Activated CD4-positive, alpha-beta T cell treated with anti-CD3 and anti-CD28 coated beads for 24 hours (primary cell): Measurements from ENCODE around the gene PDGFB.

ENCODE experiments used
- DNase-seq, 2 donors: peaks; one replicate each; pipeline ENCODE4 v3.0.0-alpha.2; 2020; ENCODE audit warnings: low read depth in 2 of 2

Gene PDGFB

DNA sequence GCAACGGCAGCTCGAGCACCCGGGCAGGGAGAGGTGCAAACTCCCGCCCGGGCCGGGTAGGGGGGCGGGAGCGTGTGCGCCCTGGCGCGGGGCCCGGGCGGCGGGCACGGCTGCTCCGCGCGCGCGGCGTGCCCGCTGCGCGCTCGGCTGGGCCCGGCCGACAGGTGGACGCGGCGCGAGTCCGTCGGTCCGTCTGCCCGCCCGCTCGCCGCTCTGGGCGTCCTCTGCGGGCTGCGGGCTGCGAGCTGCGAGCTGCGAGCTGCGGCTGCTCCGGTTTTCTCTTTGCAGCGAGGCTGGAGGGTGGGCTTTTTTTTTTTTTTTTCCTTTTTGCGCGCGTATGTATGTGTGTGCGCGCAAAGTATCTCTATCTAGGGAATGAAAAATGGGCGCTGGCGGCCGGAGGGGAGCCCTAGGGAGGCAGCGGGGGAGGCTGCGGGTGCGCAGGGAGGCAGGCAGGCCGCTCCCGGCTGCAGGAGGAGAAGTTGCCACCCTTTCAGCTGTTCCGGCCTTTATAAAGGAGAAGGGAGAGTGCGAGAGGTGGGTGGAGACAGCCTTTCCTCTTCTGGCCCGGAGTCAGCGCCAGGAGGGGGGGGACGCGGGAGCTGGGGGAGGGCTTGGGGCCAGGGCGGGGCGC, at the start of gene PDGFB:
TSS of gene PDGFB (minus strand) at position 487 of the 634 bp plus-strand sequence. CDS start 1,019 bp downstream, outside the sequence.
- no peak for DNase-seq

DNA sequence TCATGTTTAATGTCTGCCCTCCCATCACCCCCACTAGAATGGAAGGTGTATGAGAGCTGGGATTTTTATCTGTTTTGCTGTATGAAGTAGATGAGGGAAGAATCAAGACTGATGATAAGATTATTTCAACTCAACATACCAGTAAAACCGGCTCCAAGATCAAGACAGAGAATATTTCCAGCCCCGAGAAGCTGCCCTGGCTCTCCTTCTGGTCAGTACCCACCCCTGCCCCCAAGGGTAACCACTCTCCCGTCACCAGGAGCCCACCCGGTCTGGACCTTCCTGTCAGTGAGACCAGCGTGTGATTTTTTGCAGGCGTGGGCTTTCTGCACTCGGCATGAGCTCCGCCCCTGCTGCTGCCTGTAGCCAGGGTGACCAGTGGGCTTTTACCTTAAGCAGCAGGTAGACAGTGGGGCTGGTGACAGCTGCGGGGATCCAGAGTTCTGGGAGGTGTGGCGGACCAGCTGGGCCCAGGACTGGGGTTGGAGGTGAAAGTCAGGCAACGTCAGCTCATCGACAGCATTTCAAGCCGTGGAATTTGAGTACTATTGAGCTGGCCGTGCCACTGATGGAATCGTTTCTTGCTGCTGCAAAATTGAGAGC, 49.1 kb upstream of the PDGFB start:
- no peak for DNase-seq

- no peak for DNase-seq
Observed at GRCh38 chr22:39292561-39293074, 47.8 kb upstream of the PDGFB start.

GRCh38 chr22:39292031-39292462, 47.3 kb upstream of the PDGFB start:
- DNase-seq: no peak

DNA sequence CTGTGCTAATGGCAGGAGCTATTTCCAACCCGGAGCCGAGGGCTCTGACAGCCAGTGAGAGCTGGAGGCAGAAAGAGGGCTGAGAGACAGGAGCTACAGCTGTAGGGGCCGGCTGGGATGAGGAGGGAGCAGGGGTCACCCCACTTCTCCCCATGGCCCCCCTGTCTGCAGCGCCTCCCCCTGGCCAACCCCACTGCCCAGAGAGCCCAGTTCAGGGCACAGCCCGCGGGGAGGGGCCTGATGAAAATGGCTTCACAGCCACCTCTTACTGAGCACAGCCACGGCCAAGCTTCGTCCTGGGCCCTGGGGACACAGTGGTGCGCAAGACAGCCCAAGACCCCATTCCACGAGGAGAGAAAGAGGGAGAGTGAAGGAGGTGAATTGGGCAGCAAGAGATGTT, 46.7 kb upstream of the PDGFB start:
- DNase-seq: no peak

DNA sequence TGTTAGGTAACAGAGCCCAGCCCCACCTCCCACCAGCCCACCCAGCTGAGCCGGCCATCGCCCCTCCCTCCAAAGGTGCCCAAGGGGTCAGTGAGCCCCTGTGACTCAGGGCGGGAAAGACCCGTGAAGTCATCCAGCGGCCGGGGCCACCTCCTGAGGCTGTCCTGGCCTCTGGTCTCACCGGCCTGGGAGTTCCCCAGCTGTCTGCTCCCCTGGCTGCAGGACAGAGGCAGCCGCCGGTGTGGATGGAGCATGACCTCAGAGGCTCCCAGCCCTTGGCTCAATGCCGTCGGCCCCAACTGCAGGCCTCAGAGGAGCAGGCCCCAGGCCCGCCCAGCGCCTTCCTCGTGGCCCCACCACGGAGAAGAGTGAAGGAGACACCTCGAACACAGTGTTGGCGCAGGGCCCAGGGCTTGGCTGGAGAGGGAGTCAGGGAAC, 46.0 kb upstream of the PDGFB start:
- no peak for DNase-seq

GRCh38 chr22:39289975-39290720, 45.4 kb upstream of the PDGFB start:
- DNase-seq: no peak

GRCh38 chr22:39289533-39289932, 44.8 kb upstream of the PDGFB start:
- no peak for DNase-seq

GRCh38 chr22:39288135-39288898, 43.5 kb upstream of the PDGFB start:
- no peak for DNase-seq

- DNase-seq: no peak
Observed at GRCh38 chr22:39287076-39287725, 42.4 kb upstream of the PDGFB start.

GRCh38 chr22:39284983-39285382, 40.2 kb upstream of the PDGFB start:
- no peak for DNase-seq

- no peak for DNase-seq
Observed at GRCh38 chr22:39284142-39284980, 39.6 kb upstream of the PDGFB start.

DNA sequence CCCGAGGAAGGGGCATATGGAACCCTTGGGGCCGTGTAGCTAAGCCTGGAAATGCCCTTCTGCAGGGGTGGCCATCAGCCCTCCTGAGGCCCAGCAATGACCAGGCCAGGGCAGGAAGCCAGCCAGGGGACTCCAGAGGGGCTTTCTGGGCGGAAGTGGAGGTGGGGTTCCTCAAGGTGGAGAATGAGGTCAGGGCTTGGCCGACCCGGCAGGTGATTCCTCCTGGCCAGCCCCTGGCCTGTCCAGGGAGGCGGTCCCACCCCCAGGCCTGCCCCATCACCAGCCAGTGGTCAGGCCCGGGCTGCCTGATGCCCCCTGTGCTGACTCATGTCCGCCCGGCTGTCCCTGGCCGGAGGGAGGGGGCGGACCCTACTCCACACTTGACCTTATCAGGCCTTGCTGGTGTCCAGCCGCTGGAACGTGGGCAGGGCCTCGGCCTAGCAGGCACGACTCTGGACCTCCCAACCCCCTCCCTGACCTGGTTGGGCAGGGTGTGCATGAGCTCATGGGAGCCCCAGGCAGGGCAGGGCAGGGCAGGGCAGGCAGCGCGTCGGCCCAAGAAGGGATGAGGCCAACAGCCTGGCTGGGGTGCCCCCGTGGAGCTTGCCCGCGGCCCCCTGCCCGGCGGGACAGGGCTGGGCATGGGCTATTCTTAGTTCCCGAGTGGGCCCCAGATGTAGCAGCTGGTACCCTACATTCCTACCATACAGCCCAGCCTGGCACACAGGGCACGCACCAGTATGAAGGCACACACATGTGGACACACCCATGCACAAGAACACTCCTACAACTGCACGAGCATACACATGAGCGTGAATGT, 38.8 kb upstream of the PDGFB start:
- no peak for DNase-seq

DNA sequence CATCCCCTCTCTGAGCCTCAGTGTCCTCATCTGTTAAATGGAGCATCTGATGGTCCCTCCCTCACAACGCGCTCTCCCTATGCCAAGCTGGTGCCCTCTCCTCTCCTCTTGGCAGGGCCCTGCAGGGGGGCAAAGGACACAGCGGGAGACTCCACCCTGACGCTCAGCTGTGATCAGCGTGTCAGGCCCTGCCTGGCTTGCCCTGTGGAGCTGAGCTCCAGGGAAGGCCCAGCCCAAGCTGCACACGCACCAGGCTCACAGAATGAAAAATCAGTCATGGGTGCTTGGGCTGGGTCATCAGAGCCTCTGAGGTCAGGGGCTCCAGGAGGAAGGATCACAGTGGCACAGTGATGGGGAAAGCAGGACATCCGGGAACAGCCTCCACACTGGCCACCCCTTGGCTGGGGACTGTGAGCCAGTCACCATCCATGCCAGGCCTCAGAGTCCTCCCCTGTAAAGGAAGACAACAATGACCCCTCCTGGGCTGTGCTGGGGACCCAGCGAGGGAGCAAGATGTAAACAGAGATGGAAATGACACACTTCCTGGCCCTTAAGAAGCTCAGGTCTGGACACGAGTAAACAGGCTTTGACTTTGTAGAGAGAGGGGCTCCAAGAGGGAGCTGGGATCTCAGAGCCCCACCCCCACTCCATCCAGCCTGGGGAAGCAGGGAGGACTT, 38.0 kb upstream of the PDGFB start:
- no peak for DNase-seq

GRCh38 chr22:39281126-39281525, 36.3 kb upstream of the PDGFB start:
- DNase-seq: no peak

DNA sequence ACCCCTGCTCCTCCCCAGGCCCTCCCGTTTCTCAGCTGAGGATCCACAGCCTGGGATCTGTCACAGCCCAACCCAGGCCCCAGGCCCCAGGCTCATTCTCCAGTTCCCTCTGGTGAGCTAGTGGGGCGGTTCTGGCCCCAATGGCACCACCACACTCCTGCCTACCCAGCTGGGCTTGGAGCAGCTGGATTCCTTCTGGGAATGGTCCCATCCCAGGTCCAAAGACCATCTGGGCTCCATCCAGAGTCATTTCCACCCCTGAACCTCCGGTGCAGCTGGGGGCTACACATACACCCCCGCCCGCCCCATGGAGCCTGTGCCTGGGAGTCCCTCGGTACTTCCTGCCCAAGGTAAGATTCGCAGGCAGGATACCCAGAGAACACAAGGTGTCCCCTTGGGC, 35.5 kb upstream of the PDGFB start:
- no peak for DNase-seq

GRCh38 chr22:39279170-39279850, 34.5 kb upstream of the PDGFB start:
- no peak for DNase-seq

DNA sequence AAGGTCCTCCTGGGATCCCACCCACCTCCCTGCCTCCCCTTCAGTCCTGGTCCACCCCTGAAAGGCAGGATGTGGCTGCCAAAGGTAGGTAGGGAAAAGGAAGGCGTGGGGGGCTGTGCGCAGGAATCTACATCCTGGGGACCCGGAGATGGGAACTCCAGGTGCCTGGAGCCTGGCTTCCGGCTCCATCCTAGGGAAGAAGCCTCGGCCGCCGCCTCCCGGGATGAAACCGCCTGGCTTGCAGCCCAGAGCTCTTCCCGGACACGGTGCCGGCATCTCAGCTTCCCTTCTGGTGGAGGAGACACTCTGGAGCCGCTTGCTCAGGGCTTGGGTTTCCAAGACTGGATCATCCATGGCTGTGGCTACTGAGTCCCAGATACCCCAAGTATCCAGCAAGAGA, 33.3 kb upstream of the PDGFB start:
- DNase-seq: no peak
